SW 1271 (cell line): ENCODE results near the gene SGMS1.
A peak's percentile ranks its signal among the peaks of the same experiment; 100 is the strongest.
"Not testable (repeated sequence)": the region's sequence is repeated elsewhere in the genome, so short reads cannot be mapped to it uniquely, and the experiment has no call there.

ENCODE experiments used
- DNase-seq, 2 experiments: peaks; one replicate each; lab custom pipeline; 2025; lab: John Stamatoyannopoulos, UW

SGMS1 gene

GRCh38 chr10:50582046-50582445 lies 41.7 kb downstream of the SGMS1 start:
- no peak for DNase-seq

GRCh38 chr10:50580262-50580891 lies 43.4 kb downstream of the SGMS1 start:
- no peak for DNase-seq

DNA sequence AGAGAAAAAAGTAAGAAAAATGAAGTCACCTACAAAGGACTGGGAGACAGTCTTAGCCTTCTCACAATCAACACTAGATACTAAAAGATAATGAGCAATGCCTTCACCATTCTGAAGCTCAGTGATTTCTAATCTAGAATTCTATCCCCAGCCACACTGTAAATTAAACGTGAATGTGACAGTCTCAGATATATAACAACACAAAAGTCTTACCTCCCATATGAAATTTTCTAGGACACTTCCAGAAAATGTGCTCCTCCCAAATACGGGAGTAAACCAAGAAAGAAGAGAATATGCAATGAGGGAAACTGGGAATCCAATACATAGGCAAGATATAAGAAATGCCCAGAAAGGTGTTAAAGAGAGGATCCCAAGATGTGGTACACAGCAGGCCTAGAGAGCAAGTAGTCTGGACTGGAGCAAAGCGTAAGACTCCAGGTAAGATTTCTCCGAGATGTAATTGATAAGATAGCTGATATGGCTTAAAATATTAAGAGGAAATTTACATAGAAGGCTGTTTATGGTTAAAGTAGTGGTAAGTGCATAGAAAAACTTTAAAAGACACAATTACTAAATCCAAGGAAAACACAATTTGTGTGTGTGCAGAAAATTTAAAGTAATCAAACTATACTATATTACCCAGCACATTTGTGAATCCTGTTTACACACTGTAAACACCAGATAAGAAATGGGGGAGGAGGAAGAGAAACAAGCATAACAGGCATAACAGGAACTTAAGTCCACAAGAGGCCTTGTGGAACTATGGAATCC lies 44.1 kb downstream of the SGMS1 start:
- DNase-seq, result no peak

- DNase-seq, result no peak
Measured at GRCh38 chr10:50578949-50579348, 44.8 kb downstream of the SGMS1 start.

DNA sequence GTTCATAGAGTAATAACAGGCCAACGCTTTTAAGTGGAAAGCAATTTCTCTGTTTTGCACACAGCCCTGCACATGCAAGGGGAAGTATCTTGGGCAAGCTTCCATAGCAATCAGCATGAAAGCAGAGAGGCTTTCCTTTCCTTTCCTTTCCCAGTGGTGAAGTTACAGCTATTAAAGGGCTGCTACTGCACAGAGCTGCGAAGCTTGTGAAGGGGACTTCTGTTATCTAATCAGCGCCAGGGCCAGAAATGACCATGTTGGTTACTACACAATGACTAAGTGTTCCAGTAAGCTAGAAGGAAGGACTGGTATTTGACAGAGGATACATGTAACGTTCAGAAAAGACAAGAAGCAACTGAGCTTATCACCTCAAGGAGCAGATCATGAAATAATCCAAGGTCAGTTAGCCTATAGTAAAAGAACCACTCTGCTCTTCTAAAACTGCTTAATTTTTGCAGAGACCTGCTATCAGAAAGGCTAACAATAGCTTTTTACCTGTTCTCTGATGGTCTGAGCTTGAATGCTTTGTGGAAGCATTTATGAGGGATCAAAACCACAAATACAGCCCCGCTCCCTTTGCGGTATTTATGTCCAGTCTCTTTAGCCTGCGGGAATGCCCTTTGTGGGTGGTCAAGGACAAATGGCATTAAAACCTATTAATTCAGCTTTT lies 45.9 kb downstream of the SGMS1 start:
- no peak for DNase-seq

DNA sequence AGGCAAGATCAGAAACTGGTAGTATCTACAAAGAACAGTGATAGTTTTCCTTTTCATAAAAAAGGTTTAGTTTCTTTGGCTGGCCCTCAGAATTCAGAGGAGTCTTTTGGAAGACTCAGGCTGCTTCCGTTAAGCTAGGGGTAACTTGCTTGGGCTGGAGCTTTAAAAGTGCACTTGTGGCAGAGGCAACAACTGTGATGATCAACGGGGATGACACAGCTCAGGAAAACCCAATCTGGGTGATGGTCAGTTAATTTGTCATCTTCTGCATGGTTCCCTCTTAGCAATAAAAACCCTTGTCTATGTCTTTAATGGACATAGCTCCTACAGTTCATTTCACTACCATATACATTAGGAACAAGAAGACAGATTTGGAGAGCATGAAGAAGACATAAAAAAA lies 46.7 kb downstream of the SGMS1 start:
- DNase-seq, result no peak

GRCh38 chr10:50576245-50576815 lies 47.4 kb downstream of the SGMS1 start:
- peak; percentile 4 to 20 for DNase-seq

DNA sequence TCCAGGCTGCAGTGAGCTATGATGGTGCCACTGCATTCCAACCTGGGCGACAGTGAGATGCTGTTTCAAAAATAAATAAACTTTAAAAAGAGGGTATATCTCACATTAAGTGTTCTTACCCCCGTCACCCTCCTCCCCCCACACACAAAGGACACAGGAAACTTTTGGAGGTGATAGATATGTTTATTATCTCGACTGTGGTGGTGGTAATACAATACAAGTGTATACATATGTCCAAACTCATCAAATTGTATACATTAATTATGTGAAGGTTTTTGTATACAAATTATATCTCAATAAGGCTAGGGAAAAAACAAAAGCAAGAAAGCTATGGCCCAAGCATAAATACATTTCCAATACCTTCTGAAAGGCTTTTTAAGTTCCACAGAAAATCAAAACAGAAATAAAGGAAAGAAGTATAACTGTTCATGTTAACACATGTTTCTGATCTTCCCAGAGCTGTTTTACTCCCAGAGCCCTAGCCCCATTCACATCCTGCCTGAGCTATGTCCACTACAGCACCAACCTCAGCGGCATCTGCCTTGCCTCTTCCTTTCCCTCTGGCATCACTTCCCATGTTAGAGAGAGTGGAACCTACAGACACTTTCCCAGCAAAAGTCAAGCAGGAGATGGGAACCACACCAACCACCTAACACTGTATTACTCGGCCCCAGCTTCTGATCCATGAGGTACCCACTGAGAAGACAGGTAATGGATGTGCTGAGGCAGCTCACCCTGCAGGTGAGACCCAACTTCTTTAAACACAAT lies 48.1 kb downstream of the SGMS1 start:
- DNase-seq, result no peak

GRCh38 chr10:50574931-50575330 lies 48.8 kb downstream of the SGMS1 start:
- no peak for DNase-seq

GRCh38 chr10:50574305-50574704 lies 49.5 kb downstream of the SGMS1 start:
- no peak for DNase-seq

GRCh38 chr10:50572017-50572491 lies 51.7 kb downstream of the SGMS1 start:
- DNase-seq, result no peak

GRCh38 chr10:50568750-50569149 lies 55.0 kb downstream of the SGMS1 start:
- DNase-seq, result not testable (repeated sequence)

DNA sequence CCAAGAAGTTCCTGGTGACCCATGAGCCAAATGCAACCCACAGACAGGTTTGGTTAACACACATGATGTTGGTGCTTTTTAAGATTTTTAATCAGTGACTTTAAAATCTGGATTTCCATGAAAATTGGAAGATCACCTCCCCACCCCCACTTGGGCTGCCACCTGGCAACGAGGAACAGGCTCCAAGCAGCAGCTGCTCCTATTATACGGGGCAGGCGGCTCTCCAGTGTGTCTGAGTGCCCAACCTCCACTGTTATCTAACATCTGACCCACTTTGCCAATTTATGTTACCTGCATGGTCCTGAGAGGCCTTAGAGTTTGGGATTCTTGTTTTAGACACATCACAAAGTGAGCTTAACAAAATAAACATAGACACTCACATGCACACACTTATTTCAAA lies 56.4 kb downstream of the SGMS1 start:
- no peak for DNase-seq

DNA sequence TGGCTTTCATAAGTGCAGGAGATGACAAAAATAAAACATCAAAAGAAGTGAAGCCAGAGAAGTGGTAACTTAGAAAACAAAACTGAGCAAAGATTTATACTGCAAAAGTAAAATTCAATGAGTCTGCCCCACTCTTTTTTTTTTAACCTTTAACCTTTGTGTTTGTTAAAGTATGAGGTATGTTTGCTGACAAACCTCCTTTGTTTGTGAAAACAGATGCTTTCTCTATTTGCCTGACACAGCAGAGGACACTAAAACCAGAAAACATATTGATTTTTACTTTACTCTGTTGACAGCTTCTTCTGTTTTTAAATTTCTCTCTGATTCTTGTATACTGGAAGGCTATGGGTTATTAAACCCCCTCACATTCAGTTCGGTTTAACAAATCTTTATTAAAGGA lies 57.6 kb downstream of the SGMS1 start:
- DNase-seq, result no peak

GRCh38 chr10:50565301-50566083 lies 58.3 kb downstream of the SGMS1 start:
- no peak for DNase-seq

DNA sequence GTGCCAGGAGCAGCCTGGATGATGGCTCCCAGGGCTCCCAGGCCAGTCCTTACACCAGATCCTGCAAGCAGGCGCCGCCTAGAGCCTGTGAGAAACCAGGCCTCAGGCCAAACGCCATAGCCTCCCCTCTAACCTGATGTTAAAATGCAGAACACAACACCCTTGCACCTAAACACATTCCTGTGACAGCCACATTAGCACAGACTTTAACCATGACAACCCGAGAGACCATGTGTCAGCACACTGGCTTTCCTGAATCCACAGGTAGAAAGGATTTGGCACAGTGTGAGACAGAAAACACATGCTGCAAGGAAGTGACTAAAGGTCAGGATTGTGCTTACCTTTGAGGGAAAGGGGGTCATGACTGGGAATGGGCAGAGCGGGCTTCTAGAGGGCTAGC lies 59.9 kb downstream of the SGMS1 start:
- no peak for DNase-seq

DNA sequence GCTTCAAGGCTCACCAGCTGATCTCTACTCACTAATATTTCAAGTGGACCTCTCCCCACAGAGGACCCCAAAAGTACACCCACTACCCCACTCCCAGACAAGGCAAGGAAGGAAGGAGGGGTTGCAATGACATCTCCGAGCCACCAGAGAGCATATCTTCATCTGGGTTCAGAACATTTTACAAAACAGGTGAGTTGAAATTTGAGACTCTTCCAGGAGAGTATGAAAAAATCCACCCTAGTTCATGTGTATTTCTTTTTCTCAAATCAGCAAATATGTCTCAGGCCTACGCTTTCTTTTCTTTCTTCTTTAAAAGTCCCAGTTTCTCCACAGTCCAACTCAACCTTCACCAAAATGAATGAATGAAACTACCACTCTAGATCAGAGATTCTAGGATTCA lies 61.9 kb downstream of the SGMS1 start:
- DNase-seq, result peak in 1 of 2 experiments; percentile 12

- no peak for DNase-seq
Measured at GRCh38 chr10:50561266-50561665, 62.5 kb downstream of the SGMS1 start.

DNA sequence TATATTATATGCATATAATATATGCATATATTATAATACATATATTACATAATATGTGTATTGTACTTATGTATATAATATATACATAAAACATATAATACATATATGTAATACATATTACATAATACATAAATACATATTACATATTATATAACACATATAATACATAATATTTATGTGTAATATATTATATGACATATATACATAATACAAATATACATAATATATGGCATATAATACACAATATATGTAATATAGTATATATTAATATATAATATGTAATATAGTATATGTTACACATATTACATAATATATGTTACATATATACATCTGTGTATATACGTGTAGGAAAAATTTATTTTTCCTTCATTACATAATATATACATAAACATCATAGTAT lies 63.4 kb downstream of the SGMS1 start:
- DNase-seq, result no peak

GRCh38 chr10:50558371-50558770 lies 65.4 kb downstream of the SGMS1 start:
- no peak for DNase-seq

- DNase-seq, result no peak
Measured at GRCh38 chr10:50557130-50557682, 66.5 kb downstream of the SGMS1 start.
